Caki2 (cell line): ENCODE data around the gene PRM3. TPM values are rescaled to one million over a fixed set of nuclear protein-coding genes. Genes with fewer than 3 reads are reported as not detected.

Experiments
- DNase-seq: peaks from one replicate; pipeline ENCODE4 v3.0.0-alpha.2; 2015; ENCODE audit warnings: low read depth
- in situ Hi-C: cut with HindIII; loops from 2 replicates; pipeline ENCODE4 v1.10.0; 2016; ENCODE audit warnings: low sequenced_read_pairs, low pct_unique_long_range_greater_than_20kb, mixed read lengths
- total RNA-seq: library from RNA; depleted of rRNA; stranded (reverse); fragments of >200 nt; shearing (Covaris generic); gene quantifications from 2 replicates; pipeline ENCODE4 v1.2.3, GENCODE V29; 2014; ENCODE audit warnings: low replicate concordance

PRM3 gene
- total RNA-seq, 1 experiment from 2014 or later: not detected

GRCh38 chr16:11270602-11271162 is 2.7 kb downstream of the PRM3 start:
- in situ Hi-C loops: no loop called here

GRCh38 chr16:11268921-11269375 is 4.5 kb downstream of the PRM3 start, which contains the start of gene TNP2:
Gene TNP2, minus strand, starts transcription at chr16:11269325. Its CDS starts 63 bp downstream, at chr16:11269262.
- in situ Hi-C loops: no loop called here

More at GRCh38 chr16:11270602-11271162, 2.7 kb downstream of the PRM3 start:
- no peak for DNase-seq

GRCh38 chr16:11265124-11265523 is 8.3 kb downstream of the PRM3 start:
- DNase-seq: no peak
- in situ Hi-C loops: no loop called here

More at GRCh38 chr16:11268921-11269375, 4.5 kb downstream of the PRM3 start, which contains the start of gene TNP2:
- no peak for DNase-seq

- no peak for DNase-seq
- in situ Hi-C loops: no loop called here
Measured at GRCh38 chr16:11264155-11264832, 9.1 kb downstream of the PRM3 start.

GRCh38 chr16:11263737-11264136 is 9.7 kb downstream of the PRM3 start:
- DNase-seq: no peak
- in situ Hi-C loops: no loop called here

GRCh38 chr16:11262915-11263314 is 10.5 kb downstream of the PRM3 start:
- in situ Hi-C loops: no loop called here
- no peak for DNase-seq

- no peak for DNase-seq
- in situ Hi-C loops: no loop called here
Measured at GRCh38 chr16:11260596-11260966, 12.8 kb downstream of the PRM3 start.

GRCh38 chr16:11259655-11260595 is 13.5 kb downstream of the PRM3 start:
- in situ Hi-C loops: no loop called here
- DNase-seq: no peak

GRCh38 chr16:11258553-11259492 is 14.6 kb downstream of the PRM3 start:
- in situ Hi-C loops: no loop called here
- DNase-seq: no peak

GRCh38 chr16:11257131-11257938 is 16.1 kb downstream of the PRM3 start:
- DNase-seq: peak; percentile 77
- in situ Hi-C loops: no loop called here

GRCh38 chr16:11256661-11257130 is 16.7 kb downstream of the PRM3 start:
- peak; percentile 58 for DNase-seq

GRCh38 chr16:11255737-11256660 is 17.4 kb downstream of the PRM3 start, which contains the start of gene SOCS1:
Gene SOCS1, minus strand, starts transcription at chr16:11256204. Its CDS starts 726 bp downstream, at chr16:11255478.
- peak; percentile 86 for DNase-seq
- in situ Hi-C loops: no loop called here

More at GRCh38 chr16:11256661-11257130, 16.7 kb downstream of the PRM3 start:
- in situ Hi-C loops: no loop called here

- in situ Hi-C loops: no loop called here
- no peak for DNase-seq
Measured at GRCh38 chr16:11254913-11255736, 18.3 kb downstream of the PRM3 start.

- in situ Hi-C loops: no loop called here
- no peak for DNase-seq
Measured at GRCh38 chr16:11253995-11254912, 19.2 kb downstream of the PRM3 start.
